GM12892 (cell line): ENCODE data around the gene NRSN2.
"Not testable (repeated sequence)": the region's sequence is repeated elsewhere in the genome, so short reads cannot be mapped to it uniquely, and the experiment has no call there.

Experiments used
- DNase-seq: peaks from one replicate; pipeline ENCODE4 v3.0.0; 2011; ENCODE audit not compliant: insufficient read length
- FAIRE-seq: peaks from 2 replicates; lab custom pipeline; 2011; peaks lifted over from hg19 to GRCh38; lab: Jason Lieb, UNC
- POLR2A ChIP-seq: IDR thresholded peaks from 2 replicates; pipeline ENCODE4 v1.6.1; 2011; ENCODE audit warnings: low read depth, low read length, control low read depth
- POLR2AphosphoS5 ChIP-seq: IDR thresholded peaks from 2 replicates; pipeline ENCODE4 v1.6.1; 2011; ENCODE audit warnings: low read depth, low read length, control low read depth
- TAF1 ChIP-seq: IDR thresholded peaks from 2 replicates; pipeline ENCODE4 v1.6.1; 2011; ENCODE audit warnings: low read depth, mild to moderate bottlenecking, control low read depth, low read length, borderline replicate concordance

NRSN2 gene

GRCh38 chr20:346033-346639 lies 775 bp upstream of the NRSN2 start:
- FAIRE-seq, result no peak
- DNase-seq, result no peak
- no peak for TF ChIP-seq TAF1

- no peak for TF ChIP-seq POLR2AphosphoS5
- no peak for TF ChIP-seq POLR2A
- TF ChIP-seq TAF1, result no peak
- no peak for DNase-seq
- FAIRE-seq, result no peak
These were observed 367 bp downstream of the NRSN2 start for GRCh38 chr20:347317-347639.

GRCh38 chr20:347640-348484 lies 951 bp downstream of the NRSN2 start:
- FAIRE-seq (peak; percentile 91), DNase-seq (peak; percentile 95)
- TF ChIP-seq TAF1 (no peak), POLR2A (peak; percentile 44; the same call in 1 of the 2 replicates)

- no peak for TF ChIP-seq TAF1
- TF ChIP-seq POLR2AphosphoS5, result no peak
- TF ChIP-seq POLR2A, result no peak
- no peak for DNase-seq
- no peak for FAIRE-seq
These were observed 2.3 kb downstream of the NRSN2 start for GRCh38 chr20:348972-349841.

- no peak for TF ChIP-seq TAF1
- no peak for TF ChIP-seq POLR2AphosphoS5
- TF ChIP-seq POLR2A, result no peak
- FAIRE-seq (no peak), DNase-seq (no peak)
These were observed 6.3 kb downstream of the NRSN2 start for GRCh38 chr20:353166-353565.

GRCh38 chr20:354298-354977 lies 7.5 kb downstream of the NRSN2 start:
- DNase-seq, result peak; percentile 92
- TF ChIP-seq POLR2A (no peak), POLR2AphosphoS5 (no peak), TAF1 (no peak)
- FAIRE-seq, result peak; percentile 99

GRCh38 chr20:356154-356553 lies 9.2 kb downstream of the NRSN2 start:
- FAIRE-seq, DNase-seq: not testable (repeated sequence)

- DNase-seq (no peak), FAIRE-seq (no peak)
- TF ChIP-seq POLR2AphosphoS5, result no peak
- TF ChIP-seq POLR2A, result no peak
- no peak for TF ChIP-seq TAF1
These were observed 9.8 kb downstream of the NRSN2 start for GRCh38 chr20:356745-357144.

GRCh38 chr20:358891-359555 lies 12.1 kb downstream of the NRSN2 start:
- no peak for TF ChIP-seq POLR2AphosphoS5
- TF ChIP-seq POLR2A, result no peak
- TF ChIP-seq TAF1, result no peak
- FAIRE-seq, result no peak
- no peak for DNase-seq

GRCh38 chr20:361561-361960 lies 14.7 kb downstream of the NRSN2 start:
- no peak for TF ChIP-seq TAF1
- TF ChIP-seq POLR2AphosphoS5, result no peak
- no peak for TF ChIP-seq POLR2A
- DNase-seq, result no peak
- no peak for FAIRE-seq
